Measurements from ENCODE around the gene ELP1. TPM values are rescaled to one million over a fixed set of nuclear protein-coding genes. Genes with fewer than 3 reads are reported as not detected.

The ELP1 gene
- total RNA-seq, 4 donors from 2014 or later, result 15.2 to 23.3 (median 18.9) TPM

DNA sequence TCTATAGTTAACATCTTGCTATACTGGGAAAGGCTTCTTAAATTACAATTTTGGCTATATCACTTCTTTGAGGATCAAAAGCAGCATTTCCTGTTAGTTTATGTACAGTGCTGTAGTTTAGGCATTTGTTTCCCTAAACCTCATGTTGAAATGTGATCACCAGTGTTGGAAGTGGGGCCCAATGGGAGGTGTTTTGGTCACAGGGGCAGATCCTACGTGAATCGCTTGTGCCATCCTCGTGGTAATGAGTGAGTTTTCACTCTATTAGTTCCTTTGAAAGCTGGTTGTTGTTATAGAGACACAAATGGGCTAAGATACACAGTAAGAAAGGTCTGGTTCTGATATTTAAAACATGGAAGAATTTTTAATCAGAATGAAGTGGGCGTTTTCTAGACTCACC, 66.1 kb downstream of the ELP1 start:
- WGBS, 2 donors (ENCODE audit: low coverage in 1 of 2), result 86 to 95% methylated on average over 4 of the region's 4 CpGs
- TF ChIP-seq, protein P1, sequence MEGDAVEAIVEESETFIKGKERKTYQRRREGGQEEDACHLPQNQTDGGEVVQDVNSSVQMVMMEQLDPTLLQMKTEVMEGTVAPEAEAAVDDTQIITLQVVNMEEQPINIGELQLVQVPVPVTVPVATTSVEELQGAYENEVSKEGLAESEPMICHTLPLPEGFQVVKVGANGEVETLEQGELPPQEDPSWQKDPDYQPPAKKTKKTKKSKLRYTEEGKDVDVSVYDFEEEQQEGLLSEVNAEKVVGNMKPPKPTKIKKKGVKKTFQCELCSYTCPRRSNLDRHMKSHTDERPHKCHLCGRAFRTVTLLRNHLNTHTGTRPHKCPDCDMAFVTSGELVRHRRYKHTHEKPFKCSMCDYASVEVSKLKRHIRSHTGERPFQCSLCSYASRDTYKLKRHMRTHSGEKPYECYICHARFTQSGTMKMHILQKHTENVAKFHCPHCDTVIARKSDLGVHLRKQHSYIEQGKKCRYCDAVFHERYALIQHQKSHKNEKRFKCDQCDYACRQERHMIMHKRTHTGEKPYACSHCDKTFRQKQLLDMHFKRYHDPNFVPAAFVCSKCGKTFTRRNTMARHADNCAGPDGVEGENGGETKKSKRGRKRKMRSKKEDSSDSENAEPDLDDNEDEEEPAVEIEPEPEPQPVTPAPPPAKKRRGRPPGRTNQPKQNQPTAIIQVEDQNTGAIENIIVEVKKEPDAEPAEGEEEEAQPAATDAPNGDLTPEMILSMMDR (IDR thresholded peaks at IDR 0.05), result no peak
- TF ChIP-seq EP300 (IDR thresholded peaks at IDR 0.05) (no peak), POLR2A (IDR thresholded peaks at IDR 0.05) (no peak), POLR2AphosphoS5 (IDR thresholded peaks at IDR 0.05) (no peak)
- Histone ChIP-seq H3K9me3 (no peaks in the 10 kb centered on the region), H3K4me3 (no peak overlapping the region), H3K27ac (no peak overlapping the region), H3K4me1 (no peaks in the 10 kb centered on the region), H3K36me3 (peaks cover 0 to 52% of the 10 kb centered on the region in 2 donors), H3K27me3 (no peaks in the 10 kb centered on the region)
- ATAC-seq, result no peak

DNA sequence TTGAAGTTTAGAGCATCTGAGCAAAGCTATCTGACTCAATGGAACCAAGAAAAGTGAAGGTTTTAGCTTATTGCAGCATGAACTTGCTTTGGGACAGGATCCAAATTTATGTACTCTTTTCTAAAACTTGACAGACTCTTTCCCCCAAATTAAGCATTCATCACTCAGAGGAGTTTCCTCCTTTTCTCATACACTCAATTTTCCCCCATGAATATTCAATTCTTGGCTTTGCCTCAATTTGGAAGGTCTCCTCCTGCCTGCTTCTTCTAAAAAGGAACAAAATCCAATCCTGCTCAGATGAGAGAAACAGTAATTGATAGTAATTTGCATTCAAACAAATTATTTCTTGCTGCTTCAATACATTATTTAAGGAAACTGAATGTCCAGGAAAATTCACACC, 66.8 kb downstream of the ELP1 start:
- no peak for TF ChIP-seq EP300 (IDR thresholded peaks at IDR 0.05)
- TF ChIP-seq POLR2AphosphoS5 (IDR thresholded peaks at IDR 0.05), result no peak
- no peak for TF ChIP-seq POLR2A (IDR thresholded peaks at IDR 0.05)
- TF ChIP-seq, protein P1 (IDR thresholded peaks at IDR 0.05), result no peak
- no peak for ATAC-seq

DNA sequence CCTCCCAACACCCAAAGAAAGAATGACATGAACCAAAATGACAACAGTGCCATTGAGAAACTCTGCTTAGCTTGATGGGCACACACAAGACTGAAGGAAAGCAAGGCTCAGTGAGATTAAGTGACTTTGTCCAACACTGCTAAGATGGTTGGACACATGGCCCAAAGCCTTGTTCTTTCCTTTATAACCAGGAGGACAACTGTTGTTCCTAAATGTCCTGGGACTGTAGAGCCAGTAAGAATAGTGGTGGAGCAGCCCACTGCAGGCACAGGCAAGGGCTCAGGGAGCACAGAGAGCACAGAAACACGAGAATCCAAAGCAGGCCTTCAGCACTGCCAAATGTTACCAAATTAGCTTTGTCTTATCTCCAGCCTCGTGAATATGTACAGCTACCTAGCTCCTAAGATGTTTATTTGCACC, 67.9 kb downstream of the ELP1 start:
- 53% methylated on average over 2 of the region's 2 CpGs; no CpG with 5 or more reads in 1 of the 2 donors for WGBS, 2 donors (ENCODE audit: low coverage in 1 of 2)
- no peak for ATAC-seq
- H3K9me3 ChIP-seq, result no peaks in the 10 kb centered on the region
- H3K27me3 ChIP-seq, result no peaks in the 10 kb centered on the region
- no peak overlapping the region for H3K27ac ChIP-seq
- H3K36me3 ChIP-seq, result peaks cover 0 to 34% of the 10 kb centered on the region in 2 donors
- TF ChIP-seq POLR2AphosphoS5 (IDR thresholded peaks at IDR 0.05) (no peak), EP300 (IDR thresholded peaks at IDR 0.05) (no peak)
- H3K4me1 ChIP-seq, result no peaks in the 10 kb centered on the region
- no peak overlapping the region for H3K4me3 ChIP-seq

More for the DNA sequence above, 66.8 kb downstream of the ELP1 start:
- Histone ChIP-seq H3K27ac (no peak overlapping the region), H3K27me3 (no peaks in the 10 kb centered on the region), H3K36me3 (peaks cover 0 to 46% of the 10 kb centered on the region in 2 donors), H3K9me3 (no peaks in the 10 kb centered on the region), H3K4me1 (no peaks in the 10 kb centered on the region), H3K4me3 (no peak overlapping the region)

DNA sequence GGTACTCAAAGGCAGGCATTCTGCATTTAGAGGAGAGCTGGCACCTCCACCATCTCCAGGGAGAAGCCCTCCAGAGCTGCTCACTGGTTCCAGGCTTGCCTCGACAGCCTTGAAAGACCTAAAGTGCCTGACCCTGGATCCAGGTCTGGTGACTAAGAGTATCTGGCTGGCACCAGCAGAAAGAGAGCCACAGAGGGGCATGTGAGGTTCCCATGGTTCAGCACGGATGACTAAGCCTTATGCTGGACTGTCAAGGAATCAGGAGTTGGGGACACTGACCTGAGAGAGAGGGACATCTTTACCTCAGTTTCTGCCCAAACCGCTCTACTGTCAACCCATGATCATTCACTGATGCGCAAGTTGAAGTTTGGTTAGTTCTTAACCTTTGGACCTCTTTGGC, 68.9 kb downstream of the ELP1 start:
- H3K9me3 ChIP-seq, result no peaks in the 10 kb centered on the region
- no peak for ATAC-seq
- peaks cover 0 to 26% of the 10 kb centered on the region in 2 donors for H3K36me3 ChIP-seq
- H3K27me3 ChIP-seq, result no peaks in the 10 kb centered on the region
- no peaks in the 10 kb centered on the region for H3K4me1 ChIP-seq
- H3K27ac ChIP-seq, result no peak overlapping the region
- 93% methylated on average over 3 of the region's 4 CpGs for WGBS, 2 donors (ENCODE audit: low coverage in 1 of 2)
- TF ChIP-seq, protein P1 (IDR thresholded peaks at IDR 0.05), result no peak
- TF ChIP-seq POLR2AphosphoS5 (IDR thresholded peaks at IDR 0.05), result no peak
- no peak for TF ChIP-seq POLR2A (IDR thresholded peaks at IDR 0.05)
- TF ChIP-seq EP300 (IDR thresholded peaks at IDR 0.05), result no peak
- H3K4me3 ChIP-seq, result no peak overlapping the region

DNA sequence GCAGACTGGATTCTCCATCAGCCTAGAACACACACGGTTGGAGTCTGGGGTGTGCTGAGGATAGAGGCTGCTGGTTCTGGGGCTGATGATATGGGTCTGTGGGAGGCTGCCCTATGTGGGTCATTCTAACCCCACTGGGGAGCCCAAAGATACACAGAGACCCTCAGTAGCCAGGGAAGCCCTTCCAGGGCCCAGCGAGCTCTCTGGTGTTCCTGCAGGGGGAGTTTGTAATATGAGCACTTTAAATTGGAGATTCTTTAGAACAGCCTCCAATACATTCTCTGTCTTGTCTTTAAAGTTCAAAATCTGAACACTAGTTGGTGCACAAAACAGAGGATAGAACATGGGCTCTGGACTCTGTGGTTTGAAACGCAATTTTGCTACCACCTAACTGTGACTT, 69.5 kb downstream of the ELP1 start:
- H3K4me1 ChIP-seq, result no peaks in the 10 kb centered on the region
- no peak for ATAC-seq
- H3K9me3 ChIP-seq, result no peaks in the 10 kb centered on the region
- no peaks in the 10 kb centered on the region for H3K27me3 ChIP-seq
- H3K36me3 ChIP-seq, result peaks cover 0 to 21% of the 10 kb centered on the region in 2 donors
- 79 to 100% methylated on average over 1 to 2 of the region's 3 CpGs for WGBS, 2 donors (ENCODE audit: low coverage in 1 of 2)
- no peak overlapping the region for H3K4me3 ChIP-seq
- no peak overlapping the region for H3K27ac ChIP-seq
- no peak for TF ChIP-seq EP300 (IDR thresholded peaks at IDR 0.05)
- TF ChIP-seq, protein P1 (IDR thresholded peaks at IDR 0.05), result no peak
